B cell (primary cell): ENCODE results near the gene SMG9. TPM values are rescaled to one million over a fixed set of nuclear protein-coding genes. Genes with fewer than 3 reads are reported as not detected.

ENCODE experiments used
- ATAC-seq: fragments of 200-7000 bp; cut with Tn5 transposase; one replicate; pipeline ENCODE4 v1.10.0; 2021; ENCODE audit warnings: low read depth, mild to moderate bottlenecking, moderate number of reproducible peaks, moderate library complexity
- CTCF ChIA-PET: fragments of 350-600 bp; sonication (Branson Sonifier 250); formaldehyde crosslinking; loops from one replicate; lab custom pipeline; 2021; ENCODE audit warnings: antibody characterized with exemption, inconsistent platforms; lab: Charles Lee
- POLR2A ChIA-PET: fragments of 350-600 bp; sonication (Branson Sonifier 250); formaldehyde crosslinking; loops from one replicate; lab custom pipeline; 2021; ENCODE audit warnings: antibody characterized with exemption; lab: Charles Lee
- DNase-seq: peaks from one replicate; pipeline ENCODE4 v3.0.0; 2013
- H2AFZ ChIP-seq: 2 replicates; pipeline ENCODE4 v1.6.1; 2012; ENCODE audit warnings: mild to moderate bottlenecking, low read depth, low read length; ENCODE audit not compliant: insufficient read depth, poor library complexity, severe bottlenecking
- H3K27ac ChIP-seq, 2 donors: 1 replicate in 1 of 2; 2 replicates in 1 of 2; pipeline ENCODE4 v1.5.1; 2012 to 2013; ENCODE audit warnings: low read length in 2 of 2, mild to moderate bottlenecking in 2 of 2, moderate library complexity in 1 of 2
- H3K27me3 ChIP-seq, 4 experiments: fragments of 200-600 bp in 1 of 4; sonication (generic) in 1 of 4; replicated peaks in 1 of 4; 1 replicate in 2 of 4; 2 replicates in 2 of 4; pipeline versions ENCODE4 v1.6.1 to v1.7.0; 2013 to 2016; ENCODE audit warnings: low read length in 3 of 4, mild to moderate bottlenecking in 2 of 4, mixed read lengths in 1 of 4, moderate library complexity in 1 of 4; ENCODE audit not compliant: insufficient read depth in 4 of 4, control insufficient read depth in 3 of 4; ENCODE audit errors: control extremely low read depth in 1 of 4
- H3K36me3 ChIP-seq, 2 experiments: replicated peaks in 1 of 2; 1 replicate in 1 of 2; 2 replicates in 1 of 2; pipeline versions ENCODE4 v1.6.1 to v1.7.1; 2013; ENCODE audit warnings: low read length in 1 of 2; ENCODE audit not compliant: insufficient read depth in 2 of 2, control insufficient read depth in 1 of 2; ENCODE audit errors: control extremely low read depth in 1 of 2, extremely low read depth in 1 of 2
- H3K4me1 ChIP-seq, 2 donors: fragments of 200-600 bp in 1 of 2; sonication (generic) in 1 of 2; 1 replicate in 1 of 2; 2 replicates in 1 of 2; pipeline versions ENCODE4 v1.5.1 to v1.6.1; 2013 to 2017; ENCODE audit warnings: low read length in 2 of 2; ENCODE audit not compliant: control insufficient read depth in 2 of 2, insufficient read depth in 2 of 2
- H3K4me2 ChIP-seq: replicated peaks from 2 replicates; pipeline ENCODE3; 2012; ENCODE audit warnings: mild to moderate bottlenecking, low read depth, low read length; ENCODE audit not compliant: poor library complexity, severe bottlenecking
- H3K4me3 ChIP-seq, 5 experiments: fragments of 200-600 bp in 1 of 5; sonication (generic) in 1 of 5; 1 replicate in 3 of 5; 2 replicates in 2 of 5; pipeline versions ENCODE4 v1.5.1 to v1.7.0; 2011 to 2016; ENCODE audit warnings: low read length in 4 of 5, mild to moderate bottlenecking in 4 of 5, low read depth in 2 of 5, control low read depth in 1 of 5, moderate library complexity in 1 of 5; ENCODE audit not compliant: insufficient read depth in 1 of 5; ENCODE audit errors: control extremely low read depth in 1 of 5, extremely low read depth in 1 of 5
- H3K79me2 ChIP-seq: fragments of 200-600 bp; sonication (generic); one replicate; pipeline ENCODE4 v1.6.0; 2016; ENCODE audit warnings: low read length; ENCODE audit not compliant: control insufficient read depth, insufficient read depth
- H3K9ac ChIP-seq: fragments of 200-600 bp; sonication (generic); 2 replicates; pipeline ENCODE4 v1.6.1; 2017; ENCODE audit warnings: mild to moderate bottlenecking, low read length, moderate library complexity
- H3K9me3 ChIP-seq, 3 donors: one replicate each; pipeline versions ENCODE4 v1.6.1 to v1.7.1; 2013; ENCODE audit warnings: low read length in 2 of 3; ENCODE audit not compliant: control insufficient read depth in 2 of 3, insufficient read depth in 1 of 3; ENCODE audit errors: control extremely low read depth in 1 of 3
- H4K20me1 ChIP-seq: 2 replicates; pipeline ENCODE4 v1.6.0; 2012; ENCODE audit warnings: mild to moderate bottlenecking, low read length; ENCODE audit not compliant: insufficient read depth, control insufficient read depth, poor library complexity, severe bottlenecking
- H3K27ac Mint-ChIP-seq: one replicate; pipeline ENCODE4 v1.8.0; 2021; ENCODE audit warnings: mixed read lengths
- H3K27me3 Mint-ChIP-seq: one replicate; pipeline ENCODE4 v1.8.0; 2021; ENCODE audit warnings: mixed read lengths
- H3K4me1 Mint-ChIP-seq: one replicate; pipeline ENCODE4 v1.8.0; 2021; ENCODE audit warnings: mixed read lengths
- H3K4me3 Mint-ChIP-seq: one replicate; pipeline ENCODE4 v1.8.0; 2021; ENCODE audit warnings: mixed read lengths
- H3K9me3 Mint-ChIP-seq: one replicate; pipeline ENCODE4 v1.8.0; 2022; ENCODE audit warnings: mixed read lengths; ENCODE audit not compliant: insufficient read depth
- CTCF ChIP-seq: fragments of 200-600 bp; IDR thresholded peaks from one replicate; pipeline ENCODE4 v1.8.0; 2022; ENCODE audit warnings: antibody characterized with exemption, mild to moderate bottlenecking
- EZH2 ChIP-seq: IDR thresholded peaks from 2 replicates; pipeline ENCODE4 v1.6.1; 2012; ENCODE audit warnings: borderline replicate concordance, low read depth, mild to moderate bottlenecking, moderate library complexity, low read length; ENCODE audit not compliant: insufficient read depth, poor library complexity, severe bottlenecking
- WGBS: methylation state at CpG from one replicate; pipeline ENCODE4 v1.1.5; 2013; ENCODE audit warnings: missing lambda C conversion rate; ENCODE audit not compliant: insufficient coverage; 5-methylcytosine and 5-hydroxymethylcytosine counted together
- intact Hi-C: fragments of 100-400 bp; cut with micrococcal nuclease; formaldehyde crosslinking; loops from one replicate; pipeline ENCODE4 v1.10.0; 2022
- polyA plus RNA-seq: library from polyadenylated mRNA; depleted of rRNA; stranded (reverse); fragments of >200 nt; gene quantifications from 2 replicates; pipeline ENCODE4 v1.2.3, GENCODE V29; 2012
- total RNA-seq, 2 donors: library from RNA; stranded (reverse); fragments of 120-200 nt in 1 of 2; gene quantifications; 1 replicate in 1 of 2; 2 replicates in 1 of 2; pipeline versions ENCODE4 v1.2.3 to v1.2.4, GENCODE V29; 2013 to 2022

Gene SMG9
- total and polyA plus RNA-seq, 2 donors (not counting 1 experiment from before 2014, with no cell fraction given): 33.9 to 87.5 TPM

- H3K4me3 ChIP-seq: no peak overlapping the region
- peak; percentile 84 for DNase-seq
Measured at GRCh38 chr19:43784981-43785808, 30.4 kb upstream of the SMG9 start.

More at GRCh38 chr19:43784981-43785808, 30.4 kb upstream of the SMG9 start:
- CTCF ChIA-PET: interaction anchor here (0.5 to 11.3 kb wide), 15 partner anchors 12 to 339 kb away, joined by 3 to 237 read pairs (median 4); partner anchors contain the start of gene SMG9
- peak overlapping the region; percentile 68 for H3K4me3 Mint-ChIP-seq
- Histone ChIP-seq H3K4me1 (peaks cover 38 to 51% of the 10 kb centered on the region in 2 donors), H3K79me2 (peaks cover 12% of the 10 kb centered on the region), H4K20me1 (no peaks in the 10 kb centered on the region), H2AFZ (peak overlapping the region; percentile 57), H3K27me3 (no peaks in the 10 kb centered on the region), H3K9me3 (no peaks in the 10 kb centered on the region), H3K27ac (peak overlapping the region; percentile 73 to 85), H3K36me3 (no peaks in the 10 kb centered on the region), H3K4me2 (peak overlapping the region; percentile 85), H3K9ac (peak overlapping the region; percentile 21)
- H3K9me3 Mint-ChIP-seq: no peaks in the 10 kb centered on the region
- H3K27ac Mint-ChIP-seq: peak overlapping the region; percentile 99
- intact Hi-C loops: loop anchor here (1.0 to 10.0 kb wide), 3 partner anchors 40 to 340 kb away; no protein-coding TSS in a partner anchor
- TF ChIP-seq EZH2 (no peak), CTCF (peak; percentile 99)
- POLR2A ChIA-PET: interaction anchor here (0.8 to 9.3 kb wide), 4 partner anchors 32 to 1715 kb away, joined by 7 to 89 read pairs (median 14); partner anchors contain the start of genes BLOC1S3 and SMG9
- no peaks in the 10 kb centered on the region for H3K27me3 Mint-ChIP-seq
- H3K4me1 Mint-ChIP-seq: peaks cover 47% of the 10 kb centered on the region
- ATAC-seq: peak; percentile 25
- 29% methylated on average over 8 of the region's 10 CpGs for WGBS
